GM12878 (cell line): ENCODE measurements around the gene NUDT1. TPM values are rescaled to one million over a fixed set of nuclear protein-coding genes. Genes with fewer than 3 reads are reported as not detected.

ENCODE experiments used
- ATAC-seq: fragments of 200-7000 bp; cut with Tn5 transposase; 3 replicates; pipeline ENCODE4 v1.9.1; 2020; ENCODE audit warnings: mild to moderate bottlenecking, moderate library complexity
- BruUV-seq: library from RNA; stranded (reverse); fragments of 400-500 nt; replicated peaks from 2 replicates; lab custom pipeline; 2021; lab: Mats Ljungman, UMichigan
- CTCF ChIA-PET: fragments of 300-600 bp; sonication (Branson Sonifier 250); formaldehyde crosslinking; extraction: SDS; loops from one replicate; lab custom pipeline; 2021; ENCODE audit warnings: inconsistent platforms; lab: Yijun Ruan, JAX
- POLR2A ChIA-PET: fragments of 350-600 bp; formaldehyde crosslinking; extraction: SDS; loops from one replicate; lab custom pipeline; 2021; ENCODE audit warnings: inconsistent platforms; lab: Charles Lee
- RAD21 ChIA-PET: fragments of 300-600 bp; sonication (Branson Sonifier 250); formaldehyde crosslinking; loops from one replicate; lab custom pipeline; 2023; ENCODE audit warnings: antibody characterized with exemption; ENCODE audit not compliant: unreplicated experiment; lab: Charles Lee
- SMC1A ChIA-PET: fragments of 300-600 bp; sonication (Branson Sonifier 250); formaldehyde crosslinking; loops from one replicate; lab custom pipeline; 2023; ENCODE audit not compliant: unreplicated experiment, uncharacterized antibody; lab: Charles Lee
- DNase-seq: peaks from one replicate; pipeline ENCODE4 v3.0.0-alpha.2; 2011; ENCODE audit warnings: low read depth, low spot score
- FAIRE-seq: peaks from 3 replicates; lab custom pipeline; 2011; peaks lifted over from hg19 to GRCh38; lab: Jason Lieb, UNC
- H2AFZ ChIP-seq: 2 replicates; pipeline ENCODE4 v1.6.0; 2011; ENCODE audit warnings: low read depth, low read length, control low read depth; ENCODE audit not compliant: control insufficient read depth
- H3K27ac ChIP-seq: 2 replicates; pipeline ENCODE4 v1.5.1; 2011; ENCODE audit warnings: control low read depth; ENCODE audit not compliant: control insufficient read depth, insufficient read depth
- H3K27me3 ChIP-seq, 2 experiments: replicated peaks in 1 of 2; 2 replicates each; pipeline versions ENCODE4 v1.6.0 to v1.6.1; 2011; ENCODE audit warnings: low read length in 1 of 2; ENCODE audit not compliant: control insufficient read depth in 2 of 2, insufficient read depth in 2 of 2
- H3K36me3 ChIP-seq, 2 experiments: 2 replicates each; pipeline ENCODE4 v1.5.1; 2011; ENCODE audit warnings: low read length in 1 of 2; ENCODE audit not compliant: control insufficient read depth in 2 of 2, insufficient read depth in 2 of 2
- H3K4me1 ChIP-seq: 2 replicates; pipeline ENCODE4 v1.6.1; 2011; ENCODE audit warnings: mild to moderate bottlenecking, low read length, moderate library complexity, mixed read lengths; ENCODE audit not compliant: control insufficient read depth, insufficient read depth
- H3K4me2 ChIP-seq: 2 replicates; pipeline ENCODE4 v1.6.0; 2011; ENCODE audit warnings: control low read depth; ENCODE audit not compliant: control insufficient read depth, insufficient read depth
- H3K4me3 ChIP-seq: fragments of 200-600 bp; sonication (generic); 2 replicates; pipeline ENCODE4 v1.5.1; 2016
- H3K79me2 ChIP-seq: 2 replicates; pipeline ENCODE4 v1.6.0; 2011; ENCODE audit warnings: low read length; ENCODE audit not compliant: control insufficient read depth, insufficient read depth
- H3K9ac ChIP-seq: 2 replicates; pipeline ENCODE4 v1.8.0; 2011; ENCODE audit warnings: low read length, control low read depth, mixed read lengths; ENCODE audit not compliant: control insufficient read depth, insufficient read depth
- H3K9me3 ChIP-seq: replicated peaks from 3 replicates; pipeline ENCODE4 v1.5.1; 2011; ENCODE audit warnings: mild to moderate bottlenecking, low read length; ENCODE audit not compliant: control insufficient read depth, insufficient read depth
- H4K20me1 ChIP-seq: 2 replicates; pipeline ENCODE4 v1.6.0; 2011; ENCODE audit not compliant: control insufficient read depth, insufficient read depth
- GABPA ChIP-seq: IDR thresholded peaks from 2 replicates; pipeline ENCODE4 v1.6.1; 2014; ENCODE audit warnings: antibody characterized with exemption, low read depth, mild to moderate bottlenecking, inconsistent platforms
- MLLT1 ChIP-seq: fragments of 450-650 bp; IDR thresholded peaks from 2 replicates; pipeline ENCODE4 v1.6.1; 2016; ENCODE audit warnings: mild to moderate bottlenecking
- MTA2 ChIP-seq: fragments of 450-650 bp; IDR thresholded peaks from 2 replicates; pipeline ENCODE4 v1.6.1; 2016; ENCODE audit warnings: low read depth, mild to moderate bottlenecking, moderate library complexity
- MXI1 ChIP-seq: fragments of 150-350 bp; IDR thresholded peaks from 2 replicates; pipeline ENCODE4 v1.6.1; 2011; ENCODE audit warnings: low read depth, mild to moderate bottlenecking, inconsistent platforms, low read length, improper control_type of control experiment
- PAX5 ChIP-seq: IDR thresholded peaks from 2 replicates; pipeline ENCODE4 v1.6.1; 2011; ENCODE audit warnings: low read depth, low read length, borderline replicate concordance
- RB1 ChIP-seq: fragments of 450-650 bp; formaldehyde crosslinking; IDR thresholded peaks from 2 replicates; pipeline ENCODE4 v1.6.1; 2017; ENCODE audit warnings: mild to moderate bottlenecking, borderline replicate concordance
- SMAD5 ChIP-seq: IDR thresholded peaks from 2 replicates; pipeline ENCODE4 v1.6.1; 2016; ENCODE audit warnings: antibody characterized with exemption, low read depth
- SMC3 ChIP-seq: IDR thresholded peaks from 2 replicates; pipeline ENCODE4 v1.6.1; 2011; ENCODE audit warnings: low read length, improper control_type of control experiment, borderline replicate concordance
- SP1 ChIP-seq: IDR thresholded peaks from one replicate; pipeline ENCODE4 v1.6.1; 2011; ENCODE audit warnings: low read depth, low read length
- SUZ12 ChIP-seq: fragments of 200-600 bp; sonication (generic); IDR thresholded peaks from one replicate; pipeline ENCODE4 v1.6.1; 2018; ENCODE audit warnings: antibody characterized with exemption, mild to moderate bottlenecking; ENCODE audit not compliant: unreplicated experiment
- ZBED1 ChIP-seq: IDR thresholded peaks from 2 replicates; pipeline ENCODE4 v1.6.1; 2016; ENCODE audit warnings: borderline replicate concordance
- WGBS: methylation state at CpG from one replicate; pipeline ENCODE4 v1.1.6; 2016; ENCODE audit warnings: low lambda C conversion rate; ENCODE audit not compliant: insufficient replicate concordance, insufficient coverage; ENCODE audit errors: missing lambda C conversion rate; 5-methylcytosine and 5-hydroxymethylcytosine counted together
- in situ Hi-C: fragments of 300-500 bp; cut with MboI; formaldehyde crosslinking; loops from 9 replicates; pipeline ENCODE4 v1.14.3; 2018; ENCODE audit warnings: mixed read lengths
- intact Hi-C: fragments of 100-400 bp; cut with micrococcal nuclease; formaldehyde crosslinking; loops from one replicate; pipeline ENCODE4 v1.14.2; 2022; ENCODE audit not compliant: unreplicated experiment
- polyA plus RNA-seq, 11 experiments: library from polyadenylated mRNA; depleted of rRNA in 4 of 11; unstranded in 6 of 11; stranded (reverse) in 5 of 11; fragments of >200 nt; fragmentation: Nextera tagmentation in 4 of 11; fragmentation: Illumina TruSeq in 1 of 11; extraction: Ambion mirVana in 4 of 11; extraction: Trizol in 1 of 11; gene quantifications; 1 replicate in 1 of 11; 2 replicates in 10 of 11; pipeline versions ENCODE4 v1.2.1 to v1.2.3, GENCODE V29; 2011 to 2016; ENCODE audit warnings: inconsistent platforms in 2 of 11, missing spikeins in 2 of 11, low read depth in 1 of 11
- total RNA-seq, 4 experiments: library from RNA; depleted of rRNA in 3 of 4; stranded (reverse); fragments of >200 nt in 3 of 4; fragmentation: Illumina TruSeq in 1 of 4; extraction: Trizol in 1 of 4; gene quantifications; 2 replicates each; pipeline versions ENCODE4 v1.2.1 to v1.2.3, GENCODE V29; 2013 to 2021
- TF ChIP-seq, protein P1 (sequence below): fragments of 450-650 bp; formaldehyde crosslinking; IDR thresholded peaks from 2 replicates; pipeline ENCODE4 v1.4.0; 2020; ENCODE audit warnings: mild to moderate bottlenecking, moderate library complexity

NUDT1 gene
- total and polyA plus RNA-seq, 10 of the 15 experiments (the other 5 are each of a cell fraction or from before 2014, with no cell fraction given): 7.7 to 122 (median 59.2) TPM

- POLR2A ChIA-PET: no interaction called here
- RAD21 ChIA-PET: no interaction called here
- ATAC-seq: no peak
- intact Hi-C loops: no loop called here
- H3K4me3 ChIP-seq: no peak overlapping the region
- H3K4me2 ChIP-seq: no peak overlapping the region
- in situ Hi-C loops: loop anchor here (10.0 kb wide), 1 partner anchor 555 kb away; no protein-coding TSS in a partner anchor
- peaks cover under 1% of the 10 kb centered on the region; the same call in 1 of the 2 replicates for H4K20me1 ChIP-seq
- CTCF ChIA-PET: no interaction called here
- 100% methylated on average over 4 of the region's 8 CpGs for WGBS
- H3K27ac ChIP-seq: no peak overlapping the region
- H2AFZ ChIP-seq: no peak overlapping the region
- no peak for FAIRE-seq
- no peak for DNase-seq
- no peaks in the 10 kb centered on the region for H3K27me3 ChIP-seq
- H3K9ac ChIP-seq: no peak overlapping the region
- no peaks in the 10 kb centered on the region for H3K4me1 ChIP-seq
- TF ChIP-seq SMAD5 (no peak), MTA2 (no peak), SUZ12 (no peak), PAX5 (no peak), MXI1 (no peak), SMC3 (no peak), RB1 (no peak), GABPA (no peak), ZBED1 (no peak), MLLT1 (no peak), SP1 (no peak)
- TF ChIP-seq, protein P1, sequence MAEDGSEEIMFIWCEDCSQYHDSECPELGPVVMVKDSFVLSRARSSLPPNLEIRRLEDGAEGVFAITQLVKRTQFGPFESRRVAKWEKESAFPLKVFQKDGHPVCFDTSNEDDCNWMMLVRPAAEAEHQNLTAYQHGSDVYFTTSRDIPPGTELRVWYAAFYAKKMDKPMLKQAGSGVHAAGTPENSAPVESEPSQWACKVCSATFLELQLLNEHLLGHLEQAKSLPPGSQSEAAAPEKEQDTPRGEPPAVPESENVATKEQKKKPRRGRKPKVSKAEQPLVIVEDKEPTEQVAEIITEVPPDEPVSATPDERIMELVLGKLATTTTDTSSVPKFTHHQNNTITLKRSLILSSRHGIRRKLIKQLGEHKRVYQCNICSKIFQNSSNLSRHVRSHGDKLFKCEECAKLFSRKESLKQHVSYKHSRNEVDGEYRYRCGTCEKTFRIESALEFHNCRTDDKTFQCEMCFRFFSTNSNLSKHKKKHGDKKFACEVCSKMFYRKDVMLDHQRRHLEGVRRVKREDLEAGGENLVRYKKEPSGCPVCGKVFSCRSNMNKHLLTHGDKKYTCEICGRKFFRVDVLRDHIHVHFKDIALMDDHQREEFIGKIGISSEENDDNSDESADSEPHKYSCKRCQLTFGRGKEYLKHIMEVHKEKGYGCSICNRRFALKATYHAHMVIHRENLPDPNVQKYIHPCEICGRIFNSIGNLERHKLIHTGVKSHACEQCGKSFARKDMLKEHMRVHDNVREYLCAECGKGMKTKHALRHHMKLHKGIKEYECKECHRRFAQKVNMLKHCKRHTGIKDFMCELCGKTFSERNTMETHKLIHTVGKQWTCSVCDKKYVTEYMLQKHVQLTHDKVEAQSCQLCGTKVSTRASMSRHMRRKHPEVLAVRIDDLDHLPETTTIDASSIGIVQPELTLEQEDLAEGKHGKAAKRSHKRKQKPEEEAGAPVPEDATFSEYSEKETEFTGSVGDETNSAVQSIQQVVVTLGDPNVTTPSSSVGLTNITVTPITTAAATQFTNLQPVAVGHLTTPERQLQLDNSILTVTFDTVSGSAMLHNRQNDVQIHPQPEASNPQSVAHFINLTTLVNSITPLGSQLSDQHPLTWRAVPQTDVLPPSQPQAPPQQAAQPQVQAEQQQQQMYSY (CRISPR knock-in tag): no peak
- SMC1A ChIA-PET: no interaction called here
- H3K79me2 ChIP-seq: no peaks in the 10 kb centered on the region
- H3K36me3 ChIP-seq: peaks cover 20 to 53% of the 10 kb centered on the region in 2 experiments
- BruUV-seq: no TSS peak
- H3K9me3 ChIP-seq: no peaks in the 10 kb centered on the region
Observed at GRCh38 chr7:2219606-2220005, 22.4 kb upstream of the NUDT1 start.
